H1 (cell line): ENCODE measurements around the gene OPN3. TPM values are rescaled to one million over a fixed set of nuclear protein-coding genes. Genes with fewer than 3 reads are reported as not detected.

Experiments
- CTCF ChIA-PET: fragments of 300-600 bp; sonication (Branson Sonifier 250); formaldehyde crosslinking; loops from one replicate; lab custom pipeline; 2021; ENCODE audit not compliant: partially characterized antibody; lab: Charles Lee
- POLR2A ChIA-PET: fragments of 300-600 bp; sonication (Branson Sonifier 250); formaldehyde crosslinking; loops from one replicate; lab custom pipeline; 2021; ENCODE audit warnings: inconsistent platforms; ENCODE audit not compliant: partially characterized antibody; lab: Charles Lee
- DNase-seq, 2 experiments: peaks; one replicate each; pipeline versions ENCODE4 v3.0.0 to v3.0.0-alpha.2; 2010 to 2022; ENCODE audit warnings: low spot score in 2 of 2, low read depth in 1 of 2, mixed read lengths in 1 of 2
- FAIRE-seq: peaks from 2 replicates; lab custom pipeline; 2011; peaks lifted over from hg19 to GRCh38; lab: Jason Lieb, UNC
- H2AFZ ChIP-seq: 2 replicates; pipeline ENCODE4 v1.8.1; 2012; ENCODE audit warnings: low read length, inconsistent platforms
- H2AK5ac ChIP-seq: 2 replicates; pipeline ENCODE4 v1.6.1; 2013; ENCODE audit warnings: low read depth, low read length
- H2BK120ac ChIP-seq: replicated peaks from 2 replicates; pipeline ENCODE3; 2013; ENCODE audit warnings: low read depth, low read length, inconsistent platforms
- H2BK12ac ChIP-seq: 2 replicates; pipeline ENCODE4 v1.6.1; 2013; ENCODE audit warnings: low read depth, low read length
- H2BK15ac ChIP-seq: 2 replicates; pipeline ENCODE4 v1.6.1; 2013; ENCODE audit warnings: low read length
- H2BK20ac ChIP-seq: 2 replicates; pipeline ENCODE4 v1.6.1; 2013; ENCODE audit warnings: low read length
- H2BK5ac ChIP-seq: 2 replicates; pipeline ENCODE4 v1.6.1; 2013; ENCODE audit warnings: low read depth, low read length
- H3K14ac ChIP-seq: 2 replicates; pipeline ENCODE4 v1.6.1; 2013; ENCODE audit warnings: inconsistent platforms; ENCODE audit not compliant: insufficient read length
- H3K18ac ChIP-seq: 2 replicates; pipeline ENCODE4 v1.6.1; 2013; ENCODE audit warnings: low read length; ENCODE audit errors: extremely low read depth
- H3K23ac ChIP-seq: 2 replicates; pipeline ENCODE4 v1.6.1; 2013; ENCODE audit warnings: inconsistent platforms; ENCODE audit not compliant: insufficient read length
- H3K23me2 ChIP-seq: 2 replicates; pipeline ENCODE4 v1.6.1; 2013; ENCODE audit warnings: low read depth, low read length
- H3K27ac ChIP-seq: 2 replicates; pipeline ENCODE4 v1.6.1; 2011; ENCODE audit warnings: low read depth, low read length, inconsistent platforms
- H3K27me3 ChIP-seq, 4 experiments: replicated peaks in 1 of 4; 1 replicate in 1 of 4; 2 replicates in 3 of 4; pipeline versions ENCODE4 v1.6.1 to v1.8.1; 2011 to 2013; ENCODE audit warnings: low read length in 3 of 4, mild to moderate bottlenecking in 3 of 4, inconsistent platforms in 2 of 4, mixed read lengths in 2 of 4, moderate library complexity in 1 of 4; ENCODE audit not compliant: control insufficient read depth in 3 of 4, insufficient read depth in 3 of 4; ENCODE audit errors: extremely low read depth in 1 of 4
- H3K36me3 ChIP-seq, 4 experiments: 2 replicates each; pipeline versions ENCODE4 v1.6.1 to v1.8.1; 2011 to 2013; ENCODE audit warnings: mild to moderate bottlenecking in 4 of 4, low read length in 3 of 4, moderate library complexity in 2 of 4, control low read depth in 1 of 4, inconsistent platforms in 1 of 4; ENCODE audit not compliant: insufficient read depth in 4 of 4, control insufficient read depth in 2 of 4
- H3K4ac ChIP-seq: replicated peaks from 2 replicates; pipeline ENCODE3; 2013; ENCODE audit warnings: low read length, low read depth, mixed read lengths, inconsistent platforms; ENCODE audit not compliant: insufficient read length
- H3K4me1 ChIP-seq, 4 experiments: replicated peaks in 1 of 4; 1 replicate in 1 of 4; 2 replicates in 3 of 4; pipeline versions ENCODE4 v1.6.1 to v1.8.1; 2011 to 2013; ENCODE audit warnings: low read length in 3 of 4, inconsistent platforms in 2 of 4, mixed read lengths in 1 of 4; ENCODE audit not compliant: insufficient read depth in 4 of 4, control insufficient read depth in 3 of 4
- H3K4me2 ChIP-seq, 2 experiments: 2 replicates each; pipeline versions ENCODE4 v1.6.1 to v1.8.1; 2011 to 2013; ENCODE audit warnings: low read depth in 2 of 2, low read length in 2 of 2, control low read depth in 1 of 2, inconsistent platforms in 1 of 2, mild to moderate bottlenecking in 1 of 2; ENCODE audit not compliant: insufficient read depth in 1 of 2
- H3K4me3 ChIP-seq, 4 experiments: fragments of 200-600, 300-600 bp in 1 of 4; sonication (generic), shearing (Covaris generic), sonication (Bioruptor Twin) in 1 of 4; 2 replicates each; pipeline versions ENCODE4 v1.5.1 to v1.8.1; 2011 to 2016; ENCODE audit warnings: low read length in 4 of 4, low read depth in 3 of 4, control low read depth in 2 of 4, inconsistent platforms in 2 of 4, mild to moderate bottlenecking in 2 of 4, mixed read lengths in 1 of 4, moderate library complexity in 1 of 4; ENCODE audit not compliant: insufficient read depth in 2 of 4; ENCODE audit errors: extremely low read depth in 1 of 4
- H3K56ac ChIP-seq: replicated peaks from 2 replicates; pipeline ENCODE3; 2013; ENCODE audit warnings: low read depth, mild to moderate bottlenecking, mixed read lengths, low read length, inconsistent platforms; ENCODE audit not compliant: insufficient read length
- H3K79me1 ChIP-seq: 2 replicates; pipeline ENCODE4 v1.6.1; 2013; ENCODE audit warnings: low read depth, low read length, control low read depth
- H3K79me2 ChIP-seq, 2 experiments: 2 replicates each; pipeline versions ENCODE4 v1.6.1 to v1.8.1; 2012 to 2013; ENCODE audit warnings: low read length in 2 of 2, mild to moderate bottlenecking in 2 of 2, inconsistent platforms in 1 of 2; ENCODE audit not compliant: insufficient read depth in 2 of 2, control insufficient read depth in 1 of 2
- H3K9ac ChIP-seq, 4 experiments: replicated peaks in 1 of 4; 1 replicate in 1 of 4; 2 replicates in 3 of 4; pipeline versions ENCODE4 v1.6.1 to v1.8.1; 2011 to 2013; ENCODE audit warnings: low read depth in 3 of 4, low read length in 3 of 4, control low read depth in 2 of 4, mild to moderate bottlenecking in 2 of 4, moderate library complexity in 2 of 4, inconsistent platforms in 1 of 4; ENCODE audit errors: extremely low read depth in 1 of 4
- H3K9me3 ChIP-seq, 2 experiments: 2 replicates each; pipeline versions ENCODE4 v1.6.1 to v1.8.1; 2012 to 2013; ENCODE audit warnings: mild to moderate bottlenecking in 2 of 2, moderate library complexity in 2 of 2, control low read depth in 1 of 2, inconsistent platforms in 1 of 2, low read depth in 1 of 2, low read length in 1 of 2, mixed read lengths in 1 of 2; ENCODE audit not compliant: insufficient read depth in 2 of 2
- H4K20me1 ChIP-seq, 2 experiments: replicated peaks in 1 of 2; 2 replicates each; pipeline versions ENCODE3 to v1.8.1; 2011 to 2013; ENCODE audit warnings: inconsistent platforms in 2 of 2, low read length in 2 of 2, mild to moderate bottlenecking in 1 of 2; ENCODE audit not compliant: insufficient read depth in 2 of 2, control insufficient read depth in 1 of 2
- H4K5ac ChIP-seq: 2 replicates; pipeline ENCODE4 v1.6.1; 2013; ENCODE audit warnings: low read length, low read depth, mixed read lengths, inconsistent platforms; ENCODE audit not compliant: insufficient read length
- H4K8ac ChIP-seq: 2 replicates; pipeline ENCODE4 v1.8.0; 2013; ENCODE audit warnings: mild to moderate bottlenecking, moderate library complexity, low read length, inconsistent platforms; ENCODE audit not compliant: insufficient read depth; ENCODE audit errors: extremely low read depth
- H4K91ac ChIP-seq: replicated peaks from 2 replicates; pipeline ENCODE3; 2013; ENCODE audit warnings: low read length, mixed read lengths, inconsistent platforms; ENCODE audit not compliant: insufficient read length
- BCL11A ChIP-seq, 2 experiments: IDR thresholded peaks; one replicate each; pipeline ENCODE4 v1.6.1; 2011; ENCODE audit warnings: low read depth in 2 of 2, low read length in 2 of 2, mild to moderate bottlenecking in 2 of 2
- E2F6 ChIP-seq: IDR thresholded peaks from 2 replicates; pipeline ENCODE4 v1.6.1; 2012; ENCODE audit warnings: inconsistent platforms
- FOSL1 ChIP-seq: IDR thresholded peaks from 2 replicates; pipeline ENCODE4 v1.6.1; 2011; ENCODE audit warnings: mild to moderate bottlenecking, low read depth, low read length, moderate library complexity; ENCODE audit not compliant: insufficient read depth
- GABPA ChIP-seq: IDR thresholded peaks from 2 replicates; pipeline ENCODE4 v1.6.1; 2011; ENCODE audit warnings: mild to moderate bottlenecking, low read length, moderate library complexity, borderline replicate concordance; ENCODE audit not compliant: insufficient read depth
- JUN ChIP-seq: IDR thresholded peaks from 2 replicates; pipeline ENCODE4 v1.6.1; 2011; ENCODE audit warnings: low read depth, mild to moderate bottlenecking, improper control_type of control experiment, low read length
- JUND ChIP-seq: IDR thresholded peaks from 2 replicates; pipeline ENCODE4 v1.6.1; 2011; ENCODE audit warnings: mild to moderate bottlenecking, improper control_type of control experiment, low read length
- MAFK ChIP-seq: IDR thresholded peaks from 2 replicates; pipeline ENCODE4 v1.6.1; 2012; ENCODE audit warnings: low read depth, mild to moderate bottlenecking, improper control_type of control experiment, low read length
- NRF1 ChIP-seq: IDR thresholded peaks from 2 replicates; pipeline ENCODE4 v1.6.1; 2011; ENCODE audit warnings: mild to moderate bottlenecking, low read depth, low read length, improper control_type of control experiment
- SP2 ChIP-seq: IDR thresholded peaks from 2 replicates; pipeline ENCODE4 v1.6.1; 2012; ENCODE audit warnings: mild to moderate bottlenecking, low read length, inconsistent platforms
- TAF7 ChIP-seq: optimal IDR thresholded peaks from 2 replicates; pipeline ENCODE3; 2011; ENCODE audit warnings: low read depth, mild to moderate bottlenecking, inconsistent platforms, low read length, moderate library complexity, borderline replicate concordance
- USF2 ChIP-seq: IDR thresholded peaks from 2 replicates; pipeline ENCODE4 v1.6.1; 2011; ENCODE audit warnings: low read length, improper control_type of control experiment
- ZNF274 ChIP-seq: IDR thresholded peaks from 2 replicates; pipeline ENCODE4 v1.7.0; 2012; ENCODE audit warnings: low read length, borderline replicate concordance; ENCODE audit errors: extremely low read depth
- WGBS, 2 experiments: shearing (Covaris generic) in 1 of 2; methylation state at CpG; one replicate each; pipeline versions ENCODE4 v1.1.6 to v1.1.7; 2013 to 2015; ENCODE audit warnings: low lambda C conversion rate in 2 of 2, mixed read lengths in 2 of 2, inconsistent platforms in 1 of 2, low coverage in 1 of 2, missing lambda C conversion rate in 1 of 2; ENCODE audit not compliant: insufficient replicate concordance in 2 of 2, insufficient coverage in 1 of 2, insufficient read length in 1 of 2; ENCODE audit errors: extremely low coverage in 1 of 2, missing lambda C conversion rate in 1 of 2; 5-methylcytosine and 5-hydroxymethylcytosine counted together
- polyA plus RNA-seq, 7 experiments: library from polyadenylated mRNA; depleted of rRNA in 3 of 7; stranded (reverse) in 5 of 7; unstranded in 2 of 7; fragments of >200 nt in 5 of 7; fragments of 200-250 nt in 2 of 7; gene quantifications; 1 replicate in 5 of 7; 2 replicates in 1 of 7; 4 replicates in 1 of 7; pipeline versions ENCODE4 v1.2.1 to v1.2.3, GENCODE V29; 2011 to 2013; ENCODE audit warnings: missing spikeins in 2 of 7, mixed read lengths in 2 of 7
- total RNA-seq: library from RNA; stranded (reverse); fragmentation: NEBNext Ultra II Directional; extraction: Animal tissue kit (Norgen Biotek cat#: 25700); gene quantifications from 2 replicates; pipeline ENCODE4 v1.2.1, GENCODE V29; 2021
- TF ChIP-seq, protein P1 (sequence below): IDR thresholded peaks from 2 replicates; pipeline ENCODE4 v1.6.1; 2011; ENCODE audit warnings: low read depth, mild to moderate bottlenecking, low read length; ENCODE audit not compliant: insufficient read depth

OPN3 gene
- total and polyA plus RNA-seq, 2 of the 8 experiments (the other 6 are each of a cell fraction or from before 2014, with no cell fraction given): 8.8 to 19.4 TPM

- WGBS, 2 experiments: 81% methylated on average over 2 of the region's 2 CpGs; no CpG with 5 or more reads in 1 of the 2 experiments
These were observed 70.3 kb downstream of the OPN3 start for GRCh38 chr1:241569848-241570247.

More at GRCh38 chr1:241569848-241570247, 70.3 kb downstream of the OPN3 start:
- ChIA-PET CTCF (no interaction called here), POLR2A (no interaction called here)
- no peak for FAIRE-seq
- no peak for DNase-seq
- Histone ChIP-seq H3K79me2 (no peaks in the 10 kb centered on the region), H2AFZ (no peak overlapping the region), H3K4ac (no peak overlapping the region), H2BK120ac (no peak overlapping the region), H4K8ac (no peak overlapping the region), H3K27ac (no peak overlapping the region), H4K91ac (no peak overlapping the region), H3K56ac (no peak overlapping the region), H2BK20ac (no peak overlapping the region), H3K14ac (no peak overlapping the region), H3K79me1 (no peaks in the 10 kb centered on the region), H3K18ac (no peak overlapping the region), H3K9me3 (no peaks in the 10 kb centered on the region), H4K5ac (no peak overlapping the region), H2BK12ac (no peak overlapping the region), H2BK15ac (no peak overlapping the region), H4K20me1 (no peaks in the 10 kb centered on the region), H2BK5ac (no peak overlapping the region), H3K23me2 (no peaks in the 10 kb centered on the region), H3K4me2 (no peak overlapping the region), H3K9ac (no peak overlapping the region), H3K27me3 (no peaks in the 10 kb centered on the region), H2AK5ac (no peak overlapping the region), H3K4me3 (no peak overlapping the region), H3K23ac (no peak overlapping the region), H3K36me3 (no peaks in the 10 kb centered on the region), H3K4me1 (no peaks in the 10 kb centered on the region)
- TF ChIP-seq NRF1 (no peak), ZNF274 (no peak), USF2 (no peak), BCL11A (IDR thresholded peaks at IDR 0.05; ENCODE audit: low read depth in 2 of 2, low read length in 2 of 2) (no peak), FOSL1 (no peak), TAF7 (no peak), SP2 (no peak), JUN (no peak), GABPA (no peak), E2F6 (no peak), MAFK (no peak), JUND (no peak)
- TF ChIP-seq, protein P1, sequence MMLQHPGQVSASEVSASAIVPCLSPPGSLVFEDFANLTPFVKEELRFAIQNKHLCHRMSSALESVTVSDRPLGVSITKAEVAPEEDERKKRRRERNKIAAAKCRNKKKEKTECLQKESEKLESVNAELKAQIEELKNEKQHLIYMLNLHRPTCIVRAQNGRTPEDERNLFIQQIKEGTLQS: no peak
